ENCODE measurements around the gene CEP112.

The CEP112 gene

GRCh38 chr17:66054242-66054641, 137.7 kb downstream of the CEP112 start:
- no peak for DNase-seq

- no peak for DNase-seq
Measured at GRCh38 chr17:66044083-66044482, 147.8 kb downstream of the CEP112 start.

- no peak for DNase-seq
Measured at GRCh38 chr17:66043419-66043818, 148.5 kb downstream of the CEP112 start.

GRCh38 chr17:66040402-66040801, 151.5 kb downstream of the CEP112 start:
- no peak for DNase-seq

GRCh38 chr17:66038125-66038524, 153.8 kb downstream of the CEP112 start:
- DNase-seq, result no peak

GRCh38 chr17:66037221-66037620, 154.7 kb downstream of the CEP112 start:
- no peak for DNase-seq

- DNase-seq, result no peak
Measured at GRCh38 chr17:66032082-66032712, 159.7 kb downstream of the CEP112 start.

- no peak for DNase-seq
Measured at GRCh38 chr17:66025551-66025950, 166.4 kb downstream of the CEP112 start.

GRCh38 chr17:66021757-66022156, 170.2 kb downstream of the CEP112 start:
- no peak for DNase-seq

GRCh38 chr17:66018786-66019185, 173.1 kb downstream of the CEP112 start:
- DNase-seq, result no peak

GRCh38 chr17:66016231-66016630, 175.7 kb downstream of the CEP112 start:
- no peak for DNase-seq

GRCh38 chr17:66008680-66009079, 183.3 kb downstream of the CEP112 start:
- DNase-seq, result no peak

GRCh38 chr17:66006654-66007053, 185.3 kb downstream of the CEP112 start:
- no peak for DNase-seq

- DNase-seq, result no peak
Measured at GRCh38 chr17:66002812-66003211, 189.1 kb downstream of the CEP112 start.

- no peak for DNase-seq
Measured at GRCh38 chr17:66002063-66002585, 189.8 kb downstream of the CEP112 start.

- DNase-seq, result no peak
Measured at GRCh38 chr17:66000216-66000615, 191.7 kb downstream of the CEP112 start.

- DNase-seq, result no peak
Measured at GRCh38 chr17:65998675-65999074, 193.3 kb downstream of the CEP112 start.

- DNase-seq, result no peak
Measured at GRCh38 chr17:65994679-65995078, 197.3 kb downstream of the CEP112 start.

GRCh38 chr17:65994114-65994513, 197.8 kb downstream of the CEP112 start:
- DNase-seq, result no peak

GRCh38 chr17:65990593-65990992, 201.3 kb downstream of the CEP112 start:
- no peak for DNase-seq

- no peak for DNase-seq
Measured at GRCh38 chr17:65988451-65988850, 203.5 kb downstream of the CEP112 start.

GRCh38 chr17:65987988-65988387, 203.9 kb downstream of the CEP112 start:
- DNase-seq, result no peak

- DNase-seq, result no peak
Measured at GRCh38 chr17:65985571-65985970, 206.4 kb downstream of the CEP112 start.

- DNase-seq, result no peak
Measured at GRCh38 chr17:65984299-65984698, 207.6 kb downstream of the CEP112 start.

- no peak for DNase-seq
Measured at GRCh38 chr17:65978871-65979270, 213.1 kb downstream of the CEP112 start.

All from cerebellar nuclear complex (tissue), 1 donor.